A204.1 (cell line): Measurements from ENCODE around the gene MYH11.

ENCODE experiments used
- FAIRE-seq: peaks from 2 replicates; lab custom pipeline; 2012; peaks lifted over from hg19 to GRCh38; lab: Jason Lieb, UNC

Gene MYH11

GRCh38 chr16:15777533-15778203, 79.2 kb downstream of the MYH11 start:
- FAIRE-seq, result no peak

DNA sequence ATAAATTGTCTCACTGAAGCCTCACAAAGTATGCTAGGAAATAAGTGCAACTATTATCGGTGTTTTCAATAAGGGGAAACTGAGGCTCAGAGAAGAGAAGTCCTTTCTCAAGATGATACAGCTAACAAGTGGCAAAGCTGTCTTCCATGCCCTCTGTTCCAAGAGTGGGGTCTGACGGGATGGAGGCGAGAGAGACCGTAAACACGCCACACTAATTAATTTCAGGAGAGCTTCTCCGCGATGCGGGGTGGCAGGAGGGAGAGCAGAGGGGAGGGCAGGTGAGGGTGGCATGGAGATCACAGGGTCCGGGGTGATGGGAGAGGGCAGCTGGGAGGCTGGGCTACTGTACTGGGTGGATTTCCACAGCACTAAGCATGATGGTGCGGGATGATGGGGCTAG, 80.3 kb downstream of the MYH11 start:
- no peak for FAIRE-seq

- no peak for FAIRE-seq
Observed at GRCh38 chr16:15775663-15776304, 81.0 kb downstream of the MYH11 start.

DNA sequence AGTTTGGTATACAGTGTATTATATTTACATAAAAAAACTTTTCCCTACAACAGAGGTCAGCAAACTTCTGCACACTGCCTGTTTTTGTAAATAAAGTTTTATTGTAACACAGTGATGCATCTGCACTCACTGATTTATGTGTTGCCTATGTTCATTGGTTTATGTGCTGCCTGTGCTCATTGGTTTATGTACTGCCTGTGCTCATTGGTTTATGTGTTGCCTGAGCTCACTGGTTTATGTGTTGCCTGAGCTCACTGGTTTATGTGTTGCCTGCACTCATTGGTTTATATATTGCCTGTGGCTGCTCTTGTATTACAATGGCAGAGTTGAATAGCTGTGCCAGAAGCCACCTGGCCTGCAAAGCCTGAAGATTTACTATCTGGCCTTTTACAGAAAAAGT, 81.6 kb downstream of the MYH11 start:
- FAIRE-seq, result no peak

DNA sequence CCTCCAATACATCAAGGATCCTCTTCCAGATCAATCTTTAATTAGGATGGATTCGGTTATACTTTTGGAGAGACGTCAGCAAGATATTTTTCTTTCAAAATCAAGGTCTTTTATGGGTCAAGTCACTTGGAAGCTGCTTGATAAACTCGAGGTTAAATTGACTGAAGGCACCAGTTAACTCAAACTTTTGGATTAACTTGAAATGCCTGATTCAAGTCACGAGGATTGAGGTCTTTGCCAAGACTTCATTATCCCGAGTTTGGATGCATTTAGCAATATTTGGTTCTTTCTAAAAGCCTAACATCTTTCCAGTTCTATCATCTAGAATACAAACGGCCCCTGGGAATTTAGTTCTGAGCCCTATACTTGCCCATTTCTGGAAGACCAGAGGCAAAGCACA, 82.9 kb downstream of the MYH11 start:
- no peak for FAIRE-seq

DNA sequence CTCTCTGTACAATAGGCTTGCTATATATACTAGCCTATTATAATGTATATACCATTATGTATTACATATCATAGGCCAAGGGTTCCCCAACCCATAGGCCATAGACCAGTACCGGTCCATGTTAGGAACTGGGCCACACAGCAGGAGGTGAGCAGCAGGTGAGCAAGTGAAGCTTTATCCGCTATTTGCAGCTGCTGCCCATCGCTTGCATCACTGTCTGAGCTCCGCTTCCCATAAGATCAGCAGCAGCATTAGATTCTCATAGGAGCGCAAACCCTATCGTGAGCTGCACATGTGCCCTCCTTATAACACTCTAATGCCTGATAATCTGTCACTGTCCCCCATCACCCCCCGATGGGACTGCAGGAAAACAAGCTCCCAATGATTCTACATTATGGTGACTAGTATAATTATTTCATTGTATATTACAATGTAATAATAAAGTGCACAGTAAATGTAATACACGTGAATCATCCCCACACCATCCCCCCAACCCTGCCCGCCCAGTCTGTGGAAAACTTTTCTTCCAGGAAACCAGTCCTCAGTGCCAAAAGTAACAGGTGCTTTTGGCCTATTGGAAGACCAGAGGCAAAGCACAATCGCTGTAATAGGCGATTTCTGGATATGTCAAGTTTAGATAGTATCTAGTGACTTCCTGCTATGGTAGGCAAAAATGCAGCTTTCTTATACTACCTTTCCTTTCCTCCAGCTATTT, 84.1 kb downstream of the MYH11 start:
- FAIRE-seq, result no peak

GRCh38 chr16:15771694-15772093, 85.1 kb downstream of the MYH11 start:
- no peak for FAIRE-seq

GRCh38 chr16:15770512-15770911, 86.3 kb downstream of the MYH11 start:
- no peak for FAIRE-seq

DNA sequence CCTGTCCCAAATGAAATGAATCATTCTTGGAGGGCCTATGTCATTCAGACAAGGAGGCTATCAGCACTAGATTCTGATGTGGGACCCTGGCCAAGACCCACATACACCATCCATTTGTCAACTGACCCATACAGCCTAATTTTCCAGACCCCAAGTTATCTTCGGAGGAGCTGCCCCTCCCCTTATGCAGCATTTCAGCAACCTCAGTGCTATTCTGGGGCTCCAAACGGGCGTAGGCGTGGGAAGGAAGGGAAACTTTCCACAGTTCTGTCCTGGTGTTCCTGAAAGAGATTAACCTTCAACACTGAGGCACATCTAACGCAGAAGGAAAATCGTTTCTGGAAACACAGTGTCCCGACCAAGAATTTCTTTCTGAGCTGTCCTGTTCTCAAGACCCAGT, 86.7 kb downstream of the MYH11 start:
- FAIRE-seq, result no peak

DNA sequence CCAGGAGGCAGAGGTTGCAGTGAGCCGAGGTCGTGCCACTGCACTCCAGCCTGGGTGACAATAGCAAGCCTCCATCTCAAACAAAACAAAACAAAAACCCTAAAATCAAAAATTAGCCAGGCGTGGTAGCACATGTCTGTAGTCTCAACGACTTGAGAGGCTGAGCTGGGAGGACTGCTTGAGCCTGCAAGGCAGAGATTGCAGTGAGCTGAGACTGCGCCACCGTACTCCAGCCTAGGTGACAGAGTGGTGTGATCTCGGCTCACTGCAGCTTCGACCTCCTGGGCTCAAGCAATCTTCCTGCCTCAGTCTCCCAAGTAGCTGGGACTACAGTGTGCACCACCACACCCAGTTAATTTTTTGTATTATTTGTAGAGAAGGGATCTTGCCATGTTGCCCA, 87.6 kb downstream of the MYH11 start:
- no peak for FAIRE-seq

DNA sequence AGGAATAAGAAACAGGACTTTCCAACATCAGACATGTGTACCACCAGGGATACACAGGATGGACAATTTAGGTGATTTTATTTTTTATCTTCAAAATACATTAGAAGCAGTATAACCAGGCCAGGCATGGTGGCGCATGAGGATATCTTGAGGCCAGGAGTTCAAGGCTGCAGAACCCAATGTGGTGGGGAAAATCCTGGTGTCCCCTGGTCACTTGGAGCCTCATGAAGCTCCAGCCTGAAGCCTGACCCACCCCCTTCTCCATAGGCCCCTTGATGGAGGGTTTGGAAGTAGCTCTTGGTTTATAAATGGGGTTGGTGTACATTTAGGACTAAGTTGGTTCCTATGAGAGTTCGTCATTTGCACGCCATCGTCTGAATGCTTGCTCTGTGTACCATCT, 88.6 kb downstream of the MYH11 start:
- FAIRE-seq, result no peak

- no peak for FAIRE-seq
Observed at GRCh38 chr16:15766918-15767317, 89.9 kb downstream of the MYH11 start.

DNA sequence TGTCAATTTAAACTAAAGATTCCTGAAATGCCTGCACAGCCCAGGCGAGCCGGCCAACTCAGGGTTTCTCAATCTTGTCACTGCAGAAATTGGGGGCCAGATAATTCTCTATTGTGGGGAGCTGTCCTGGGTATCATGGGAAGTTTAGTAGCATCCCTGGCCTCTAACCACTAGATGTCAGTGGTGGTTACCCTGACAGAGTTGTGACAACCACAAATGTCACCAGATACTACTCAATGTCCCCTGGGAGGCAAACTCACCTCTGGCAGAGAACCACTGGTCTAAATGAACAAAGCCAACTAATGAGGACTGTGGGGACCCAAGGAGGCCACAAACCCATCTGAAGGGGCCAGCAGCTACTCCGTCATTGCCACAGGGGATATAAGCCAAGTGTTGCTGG, 90.9 kb downstream of the MYH11 start:
- FAIRE-seq, result no peak

DNA sequence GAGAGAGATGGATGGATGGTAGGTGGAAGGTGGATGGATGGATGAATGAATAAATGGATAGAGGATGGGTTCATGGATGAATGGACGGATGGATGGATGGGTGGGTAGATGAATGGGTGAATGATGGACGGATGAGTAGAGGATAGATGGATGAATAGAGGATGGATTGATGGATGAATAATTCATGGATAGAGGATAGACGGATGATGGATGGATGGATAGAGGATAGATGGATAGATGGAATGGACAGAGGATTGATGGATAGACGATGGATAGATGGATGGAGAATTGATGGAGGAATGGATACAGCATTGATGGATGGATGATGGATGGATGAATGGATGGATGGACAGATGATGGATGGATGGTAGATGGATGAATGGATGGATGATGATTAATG, 91.7 kb downstream of the MYH11 start:
- FAIRE-seq, result no peak

- FAIRE-seq, result no peak
Observed at GRCh38 chr16:15764112-15764511, 92.7 kb downstream of the MYH11 start.

GRCh38 chr16:15760129-15760528, 96.7 kb downstream of the MYH11 start:
- FAIRE-seq, result no peak

DNA sequence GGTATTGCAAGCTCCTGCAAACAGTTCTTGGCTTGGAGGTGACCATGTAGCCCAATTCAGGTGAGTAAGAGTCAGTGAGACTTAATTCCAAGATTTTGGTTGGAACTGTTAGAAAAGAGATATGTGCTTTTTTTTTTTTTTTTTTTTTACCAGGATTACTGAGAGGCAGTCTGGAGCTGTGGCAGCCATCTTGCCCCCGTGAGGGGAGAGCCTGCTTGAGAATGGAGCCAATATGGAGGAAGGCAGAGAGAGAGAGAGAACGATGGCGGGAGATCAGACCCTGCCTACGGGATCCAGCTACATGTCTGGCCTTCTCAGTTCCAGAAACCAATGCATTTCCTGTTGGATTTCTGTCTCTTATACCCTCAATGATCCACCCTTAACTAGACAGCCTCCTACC, 97.8 kb downstream of the MYH11 start:
- FAIRE-seq, result no peak

DNA sequence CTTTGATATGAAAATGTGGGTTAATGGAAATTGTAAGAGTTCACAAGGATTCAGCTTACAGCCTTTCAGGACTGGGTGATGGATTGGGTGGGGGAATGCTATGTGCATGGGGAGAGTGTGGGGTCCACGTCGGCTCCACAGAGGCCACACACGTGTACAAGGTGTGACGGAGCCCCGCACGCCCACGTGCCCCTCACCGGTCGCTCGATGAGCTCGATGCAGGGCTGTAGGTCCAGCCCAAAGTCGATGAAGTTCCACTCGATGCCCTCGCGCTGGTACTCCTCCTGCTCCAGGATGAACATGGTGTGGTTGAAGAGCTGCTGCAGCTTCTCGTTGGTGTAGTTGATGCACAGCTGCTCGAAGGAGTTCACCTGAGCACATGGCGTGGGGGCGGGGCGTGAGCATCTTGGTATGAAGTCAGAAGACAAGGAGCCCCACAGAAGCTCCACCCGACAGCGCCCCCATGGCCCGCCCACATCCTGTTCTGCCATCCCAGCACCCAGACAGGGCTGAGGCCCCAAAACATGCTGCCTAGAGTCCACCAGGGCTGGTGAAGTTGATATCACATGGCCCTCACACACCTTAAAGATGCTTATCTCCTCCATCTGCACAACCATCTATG, 99.1 kb downstream of the MYH11 start:
- no peak for FAIRE-seq

- no peak for FAIRE-seq
Observed at GRCh38 chr16:15757077-15757386, 99.8 kb downstream of the MYH11 start.

- FAIRE-seq, result no peak
Observed at GRCh38 chr16:15754821-15755534, 101.8 kb downstream of the MYH11 start.

GRCh38 chr16:15752717-15753488, 103.9 kb downstream of the MYH11 start:
- no peak for FAIRE-seq

GRCh38 chr16:15751940-15752339, 104.9 kb downstream of the MYH11 start:
- no peak for FAIRE-seq
